OCI-LY1 (cell line): ENCODE measurements around the gene CCK.
A peak's percentile ranks its signal among the peaks of the same experiment; 100 is the strongest.

Experiments used
- H2AFZ ChIP-seq: fragments of 200-600 bp; sonication (generic), shearing (Covaris generic); 2 replicates; pipeline ENCODE4 v1.6.0; 2014; ENCODE audit warnings: antibody characterized with exemption, mild to moderate bottlenecking, low read length
- H3F3A ChIP-seq: fragments of 200-600 bp; sonication (generic), shearing (Covaris generic); 2 replicates; pipeline ENCODE4 v1.6.0; 2014; ENCODE audit warnings: mild to moderate bottlenecking, antibody characterized with exemption, low read length, moderate library complexity; ENCODE audit not compliant: insufficient read depth
- H3K27ac ChIP-seq: fragments of 200-600 bp; sonication (generic); 2 replicates; pipeline ENCODE4 v1.5.1; 2014; ENCODE audit warnings: low read length, mixed run types, mild to moderate bottlenecking, low read depth; ENCODE audit not compliant: poor library complexity, severe bottlenecking
- H3K27me3 ChIP-seq: fragments of 200-600 bp; sonication (generic); 2 replicates; pipeline ENCODE4 v1.6.0; 2014; ENCODE audit warnings: antibody characterized with exemption, mild to moderate bottlenecking, low read length, moderate library complexity; ENCODE audit not compliant: insufficient read depth
- H3K36me3 ChIP-seq: fragments of 200-600 bp; sonication (generic); 2 replicates; pipeline ENCODE4 v1.6.1; 2014; ENCODE audit warnings: mild to moderate bottlenecking, antibody characterized with exemption, low read length, moderate library complexity, mixed read lengths; ENCODE audit not compliant: insufficient read depth
- H3K4me1 ChIP-seq: fragments of 200-600 bp; sonication (generic); 2 replicates; pipeline ENCODE4 v1.5.1; 2014; ENCODE audit warnings: mild to moderate bottlenecking, low read length, moderate library complexity; ENCODE audit not compliant: insufficient read depth, severe bottlenecking
- H3K4me2 ChIP-seq: fragments of 200-600 bp; sonication (generic), shearing (Covaris generic); 2 replicates; pipeline ENCODE4 v1.6.1; 2014; ENCODE audit warnings: low read length
- H3K4me3 ChIP-seq: fragments of 200-600 bp; sonication (generic); 2 replicates; pipeline ENCODE4 v1.5.1; 2014; ENCODE audit warnings: low read length, low read depth, mild to moderate bottlenecking, mixed read lengths; ENCODE audit not compliant: poor library complexity, severe bottlenecking
- H3K79me2 ChIP-seq: fragments of 200-600 bp; shearing (Covaris generic); 2 replicates; pipeline ENCODE4 v1.6.1; 2016; ENCODE audit warnings: mixed run types, low read length, mixed read lengths; ENCODE audit not compliant: insufficient read depth
- H3K9ac ChIP-seq: fragments of 200-600 bp; sonication (generic), shearing (Covaris generic); 2 replicates; pipeline ENCODE4 v1.6.1; 2014; ENCODE audit warnings: mild to moderate bottlenecking, low read length, mixed read lengths
- H3K9me2 ChIP-seq: fragments of 200-600 bp; sonication (generic), shearing (Covaris generic); 2 replicates; pipeline ENCODE4 v1.6.1; 2014; ENCODE audit warnings: low read depth, mild to moderate bottlenecking, low read length, mixed read lengths
- H3K9me3 ChIP-seq: fragments of 200-600 bp; shearing (Covaris generic); 2 replicates; pipeline ENCODE4 v1.6.1; 2014; ENCODE audit warnings: low read length, mixed read lengths
- H4K20me1 ChIP-seq: fragments of 200-600 bp; sonication (generic), shearing (Covaris generic); 2 replicates; pipeline ENCODE4 v1.6.0; 2016; ENCODE audit warnings: mild to moderate bottlenecking, low read length; ENCODE audit not compliant: insufficient read depth
- CTCF ChIP-seq: fragments of 200-600 bp; sonication (generic), shearing (Covaris generic); IDR thresholded peaks from 2 replicates; pipeline ENCODE4 v1.5.1; 2017; ENCODE audit warnings: mild to moderate bottlenecking, antibody characterized with exemption, low read length, moderate library complexity, mixed read lengths
- EZH2 ChIP-seq: fragments of 200-600 bp; sonication (generic), shearing (Covaris generic); IDR thresholded peaks from 2 replicates; pipeline ENCODE4 v1.8.0; 2017; ENCODE audit warnings: borderline replicate concordance, mixed run types, mild to moderate bottlenecking, antibody characterized with exemption, low read length, moderate library complexity, mixed read lengths

CCK gene

GRCh38 chr3:42216302-42216701 lies 49.7 kb downstream of the CCK start:
- H4K20me1 ChIP-seq: no peaks in the 10 kb centered on the region
- peak overlapping the region; percentile 28; the same call in 1 of the 2 replicates for H3K4me2 ChIP-seq
- no peaks in the 10 kb centered on the region for H3K9me2 ChIP-seq
- H3K79me2 ChIP-seq: no peaks in the 10 kb centered on the region
- peaks cover 66% of the 10 kb centered on the region for H3K36me3 ChIP-seq
- H3K27me3 ChIP-seq: no peaks in the 10 kb centered on the region
- H2AFZ ChIP-seq: no peak overlapping the region
- H3F3A ChIP-seq: no peaks in the 10 kb centered on the region
- TF ChIP-seq EZH2 (no peak), CTCF (no peak)
- H3K9ac ChIP-seq: peak overlapping the region; percentile 22; the same call in 1 of the 2 replicates
- no peaks in the 10 kb centered on the region for H3K9me3 ChIP-seq
- H3K4me1 ChIP-seq: peaks cover 49% of the 10 kb centered on the region
- H3K27ac ChIP-seq: peak overlapping the region; percentile 84
- no peak overlapping the region for H3K4me3 ChIP-seq

GRCh38 chr3:42214565-42215283 lies 51.3 kb downstream of the CCK start:
- Histone ChIP-seq H3F3A (no peaks in the 10 kb centered on the region), H3K9me3 (no peaks in the 10 kb centered on the region), H3K9ac (no peak overlapping the region), H3K4me3 (no peak overlapping the region), H3K79me2 (no peaks in the 10 kb centered on the region), H3K27me3 (no peaks in the 10 kb centered on the region), H3K4me1 (peaks cover 49% of the 10 kb centered on the region), H4K20me1 (no peaks in the 10 kb centered on the region), H3K4me2 (no peak overlapping the region), H2AFZ (no peak overlapping the region), H3K9me2 (no peaks in the 10 kb centered on the region), H3K27ac (peak overlapping the region; percentile 84), H3K36me3 (peaks cover 67% of the 10 kb centered on the region)
- TF ChIP-seq EZH2: no peak
- TF ChIP-seq CTCF: no peak

- no peaks in the 10 kb centered on the region for H3K27me3 ChIP-seq
- H3K4me1 ChIP-seq: peaks cover 49% of the 10 kb centered on the region
- H3K27ac ChIP-seq: peak overlapping the region; percentile 84
- no peaks in the 10 kb centered on the region for H3F3A ChIP-seq
- H3K79me2 ChIP-seq: no peaks in the 10 kb centered on the region
- H3K9me3 ChIP-seq: no peaks in the 10 kb centered on the region
- peaks cover 74% of the 10 kb centered on the region for H3K36me3 ChIP-seq
- no peak overlapping the region for H3K4me2 ChIP-seq
- TF ChIP-seq EZH2: no peak
- no peaks in the 10 kb centered on the region for H4K20me1 ChIP-seq
- no peak overlapping the region for H3K4me3 ChIP-seq
- no peaks in the 10 kb centered on the region for H3K9me2 ChIP-seq
- H2AFZ ChIP-seq: no peak overlapping the region
- no peak overlapping the region for H3K9ac ChIP-seq
Measured at GRCh38 chr3:42214064-42214463, 51.9 kb downstream of the CCK start.

GRCh38 chr3:42213417-42213816 lies 52.6 kb downstream of the CCK start:
- TF ChIP-seq EZH2 (no peak), CTCF (no peak)
- Histone ChIP-seq H3K4me3 (no peak overlapping the region), H4K20me1 (no peaks in the 10 kb centered on the region), H3K9me3 (no peaks in the 10 kb centered on the region), H3K9ac (no peak overlapping the region), H2AFZ (no peak overlapping the region), H3K4me2 (no peak overlapping the region), H3K27me3 (no peaks in the 10 kb centered on the region), H3K36me3 (peaks cover 76% of the 10 kb centered on the region), H3K27ac (peak overlapping the region; percentile 84), H3K4me1 (peaks cover 49% of the 10 kb centered on the region), H3K79me2 (no peaks in the 10 kb centered on the region), H3F3A (no peaks in the 10 kb centered on the region), H3K9me2 (no peaks in the 10 kb centered on the region)
